ENCODE measurements around the gene GALE. TPM values are rescaled to one million over a fixed set of nuclear protein-coding genes. Genes with fewer than 3 reads are reported as not detected.

GALE gene
- polyA plus RNA-seq, 1 donor (not counting 4 experiments of a cell fraction or from before 2014, with no cell fraction given) = 52.8 TPM

GRCh38 chr1:23759277-23759676 is 41.3 kb downstream of the GALE start:
- dilution Hi-C loops (cut with MboI; ENCODE audit: extremely low pct_ligation_motif_present, low sequenced_read_pairs) = no loop called here
- H3K4me1 ChIP-seq (ENCODE audit: control insufficient read depth, extremely low read depth, insufficient read depth, low read length) = no peaks in the 10 kb centered on the region
- FAIRE-seq (no peak), DNase-seq (ENCODE audit: low read depth, low spot score) (no peak)
- H3K79me2 ChIP-seq (ENCODE audit: control insufficient read depth, insufficient read depth, low read length) = peaks cover 1% of the 10 kb centered on the region
- H3K4me3 ChIP-seq (ENCODE audit: control insufficient read depth in 2 of 3, extremely low read depth in 1 of 3, insufficient read depth in 2 of 3, low read depth in 1 of 3, low read length in 3 of 3) = no peak overlapping the region
- peaks cover 34 to 39% of the 10 kb centered on the region in 2 experiments for H3K36me3 ChIP-seq (ENCODE audit: control insufficient read depth in 2 of 2, extremely low read depth in 1 of 2, insufficient read depth in 2 of 2, low read length in 2 of 2)
- no peaks in the 10 kb centered on the region for H3K9me3 ChIP-seq (ENCODE audit: control insufficient read depth, low read depth, low read length)
- no peak overlapping the region for H2AFZ ChIP-seq (ENCODE audit: control insufficient read depth, low read length)
- H3K9ac ChIP-seq (ENCODE audit: control insufficient read depth, extremely low read depth, insufficient read depth, low read length) = no peak overlapping the region
- no peak overlapping the region for H3K27ac ChIP-seq (ENCODE audit: control insufficient read depth, insufficient read depth, low read length)
- no peaks in the 10 kb centered on the region for H3K27me3 ChIP-seq (ENCODE audit: control insufficient read depth, extremely low read depth, insufficient read depth, low read length)
- TF ChIP-seq, protein P1, sequence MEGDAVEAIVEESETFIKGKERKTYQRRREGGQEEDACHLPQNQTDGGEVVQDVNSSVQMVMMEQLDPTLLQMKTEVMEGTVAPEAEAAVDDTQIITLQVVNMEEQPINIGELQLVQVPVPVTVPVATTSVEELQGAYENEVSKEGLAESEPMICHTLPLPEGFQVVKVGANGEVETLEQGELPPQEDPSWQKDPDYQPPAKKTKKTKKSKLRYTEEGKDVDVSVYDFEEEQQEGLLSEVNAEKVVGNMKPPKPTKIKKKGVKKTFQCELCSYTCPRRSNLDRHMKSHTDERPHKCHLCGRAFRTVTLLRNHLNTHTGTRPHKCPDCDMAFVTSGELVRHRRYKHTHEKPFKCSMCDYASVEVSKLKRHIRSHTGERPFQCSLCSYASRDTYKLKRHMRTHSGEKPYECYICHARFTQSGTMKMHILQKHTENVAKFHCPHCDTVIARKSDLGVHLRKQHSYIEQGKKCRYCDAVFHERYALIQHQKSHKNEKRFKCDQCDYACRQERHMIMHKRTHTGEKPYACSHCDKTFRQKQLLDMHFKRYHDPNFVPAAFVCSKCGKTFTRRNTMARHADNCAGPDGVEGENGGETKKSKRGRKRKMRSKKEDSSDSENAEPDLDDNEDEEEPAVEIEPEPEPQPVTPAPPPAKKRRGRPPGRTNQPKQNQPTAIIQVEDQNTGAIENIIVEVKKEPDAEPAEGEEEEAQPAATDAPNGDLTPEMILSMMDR (optimal IDR thresholded peaks at IDR 0.05 in 1 of 3, IDR thresholded peaks at IDR 0.05 in 1 of 3, conservative IDR thresholded peaks at IDR 0.05 in 1 of 3; ENCODE audit: extremely low read depth in 1 of 3, insufficient read depth in 2 of 3, low read length in 3 of 3) = no peak
- TF ChIP-seq EZH2 (IDR thresholded peaks at IDR 0.05; ENCODE audit: low read length) = no peak
- no peaks in the 10 kb centered on the region for H3K9me1 ChIP-seq (ENCODE audit: control insufficient read depth, extremely low read depth, insufficient read depth, low read length)
- no peaks in the 10 kb centered on the region for H4K20me1 ChIP-seq (ENCODE audit: control insufficient read depth, extremely low read depth, insufficient read depth, low read length)
- H3K4me2 ChIP-seq (ENCODE audit: control insufficient read depth, extremely low read depth, insufficient read depth, low read depth, low read length) = no peak overlapping the region

DNA sequence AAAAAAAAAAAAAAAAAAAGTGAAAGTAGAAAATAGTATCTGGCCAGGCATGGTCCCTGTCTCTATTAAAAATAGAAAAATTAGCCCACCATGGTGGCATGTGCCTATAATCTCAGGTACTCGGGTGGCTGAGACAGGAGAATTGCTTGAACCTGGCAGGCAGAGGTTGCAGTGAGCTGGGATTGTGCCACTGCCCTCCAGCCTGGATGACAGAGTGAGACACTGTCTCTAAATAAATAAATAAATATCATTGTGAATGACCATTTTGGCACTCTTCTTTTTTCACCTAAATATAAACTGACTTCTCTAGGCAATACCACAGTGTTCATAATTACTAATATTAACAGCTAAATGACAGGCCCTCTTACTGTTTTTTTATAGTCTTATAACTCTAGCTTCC is 42.7 kb downstream of the GALE start:
- no peaks in the 10 kb centered on the region for H3K27me3 ChIP-seq (ENCODE audit: control insufficient read depth, extremely low read depth, insufficient read depth, low read length)
- no peak for DNase-seq (ENCODE audit: low read depth, low spot score)
- no peaks in the 10 kb centered on the region for H3K9me1 ChIP-seq (ENCODE audit: control insufficient read depth, extremely low read depth, insufficient read depth, low read length)
- H4K20me1 ChIP-seq (ENCODE audit: control insufficient read depth, extremely low read depth, insufficient read depth, low read length) = no peaks in the 10 kb centered on the region
- H3K4me1 ChIP-seq (ENCODE audit: control insufficient read depth, extremely low read depth, insufficient read depth, low read length) = no peaks in the 10 kb centered on the region
- TF ChIP-seq EZH2 (IDR thresholded peaks at IDR 0.05; ENCODE audit: low read length) = no peak
- TF ChIP-seq, protein P1 (optimal IDR thresholded peaks at IDR 0.05 in 1 of 3, IDR thresholded peaks at IDR 0.05 in 1 of 3, conservative IDR thresholded peaks at IDR 0.05 in 1 of 3; ENCODE audit: extremely low read depth in 1 of 3, insufficient read depth in 2 of 3, low read length in 3 of 3) = no peak
- FAIRE-seq = no peak
- no peak overlapping the region for H3K9ac ChIP-seq (ENCODE audit: control insufficient read depth, extremely low read depth, insufficient read depth, low read length)
- H3K27ac ChIP-seq (ENCODE audit: control insufficient read depth, insufficient read depth, low read length) = no peak overlapping the region
- H3K4me2 ChIP-seq (ENCODE audit: control insufficient read depth, extremely low read depth, insufficient read depth, low read depth, low read length) = no peak overlapping the region
- H3K4me3 ChIP-seq (ENCODE audit: control insufficient read depth in 2 of 3, extremely low read depth in 1 of 3, insufficient read depth in 2 of 3, low read depth in 1 of 3, low read length in 3 of 3) = no peak overlapping the region
- peaks cover 41 to 44% of the 10 kb centered on the region in 2 experiments for H3K36me3 ChIP-seq (ENCODE audit: control insufficient read depth in 2 of 2, extremely low read depth in 1 of 2, insufficient read depth in 2 of 2, low read length in 2 of 2)
- dilution Hi-C loops (cut with MboI; ENCODE audit: extremely low pct_ligation_motif_present, low sequenced_read_pairs) = no loop called here
- H2AFZ ChIP-seq (ENCODE audit: control insufficient read depth, low read length) = no peak overlapping the region
- no peaks in the 10 kb centered on the region for H3K9me3 ChIP-seq (ENCODE audit: control insufficient read depth, low read depth, low read length)
- peaks cover 2% of the 10 kb centered on the region for H3K79me2 ChIP-seq (ENCODE audit: control insufficient read depth, insufficient read depth, low read length)

Data from keratinocyte (primary cell).